Stimulated activated naive CD8-positive, alpha-beta T cell treated with anti-CD3 and anti-CD28 coated beads, Interleukin-15, Interleukin-2, amounts not matched to agents 100 U/mL and 50 U/mL, for 24 hours (primary cell): ENCODE measurements around the gene IGFLR1.
A peak's percentile ranks its signal among the peaks of the same experiment; 100 is the strongest.

Experiments used
- ATAC-seq: fragments of 150-1000 bp; cut with Tn5 transposase; one replicate; pipeline ENCODE4 v1.10.0; 2021
- DNase-seq: peaks from one replicate; pipeline ENCODE4 v3.0.0; 2021

Gene IGFLR1

GRCh38 chr19:35723671-35724070 lies 18.6 kb downstream of the IGFLR1 start:
- DNase-seq (no peak), ATAC-seq (no peak)

- no peak for DNase-seq
- ATAC-seq, result no peak
Observed at GRCh38 chr19:35722897-35723296, 19.4 kb downstream of the IGFLR1 start.

DNA sequence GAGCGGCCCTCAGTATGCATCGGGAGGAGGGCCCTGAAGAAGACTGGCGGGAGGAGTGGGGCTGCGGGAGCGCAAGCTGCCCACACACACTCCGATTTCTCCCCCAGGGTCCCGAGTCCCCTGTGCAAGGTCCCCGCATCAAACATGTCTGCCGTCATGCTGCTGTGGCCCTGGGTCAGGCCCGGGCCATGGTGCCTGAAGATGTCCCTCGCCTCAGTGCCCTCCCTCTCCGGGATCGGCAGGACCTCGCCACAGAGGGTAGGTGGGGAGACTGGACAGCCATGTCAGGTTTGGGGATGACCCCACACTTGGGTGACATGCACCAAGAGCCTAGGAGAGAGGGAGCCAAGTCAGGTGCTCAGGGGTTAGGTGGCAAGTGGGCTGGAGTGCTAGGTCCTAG lies 19.8 kb downstream of the IGFLR1 start:
- DNase-seq, result no peak

DNA sequence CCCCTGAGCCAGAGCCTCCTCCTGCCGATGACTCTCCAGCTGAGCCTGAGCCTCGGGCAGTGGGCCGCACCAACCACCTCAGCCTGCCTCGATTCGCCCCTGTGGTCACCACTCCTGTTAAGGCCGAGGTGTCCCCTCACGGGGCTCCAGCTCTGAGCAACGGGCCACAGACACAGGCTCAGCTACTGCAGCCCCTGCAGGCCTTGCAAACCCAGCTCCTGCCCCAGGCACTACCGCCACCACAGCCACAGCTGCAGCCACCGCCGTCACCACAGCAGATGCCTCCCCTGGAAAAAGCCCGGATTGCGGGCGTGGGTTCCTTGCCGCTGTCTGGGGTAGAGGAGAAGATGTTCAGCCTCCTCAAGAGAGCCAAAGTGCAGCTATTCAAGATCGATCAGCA lies 20.9 kb downstream of the IGFLR1 start:
- ATAC-seq (no peak), DNase-seq (no peak)

More for the DNA sequence above, 19.8 kb downstream of the IGFLR1 start:
- ATAC-seq, result no peak

DNA sequence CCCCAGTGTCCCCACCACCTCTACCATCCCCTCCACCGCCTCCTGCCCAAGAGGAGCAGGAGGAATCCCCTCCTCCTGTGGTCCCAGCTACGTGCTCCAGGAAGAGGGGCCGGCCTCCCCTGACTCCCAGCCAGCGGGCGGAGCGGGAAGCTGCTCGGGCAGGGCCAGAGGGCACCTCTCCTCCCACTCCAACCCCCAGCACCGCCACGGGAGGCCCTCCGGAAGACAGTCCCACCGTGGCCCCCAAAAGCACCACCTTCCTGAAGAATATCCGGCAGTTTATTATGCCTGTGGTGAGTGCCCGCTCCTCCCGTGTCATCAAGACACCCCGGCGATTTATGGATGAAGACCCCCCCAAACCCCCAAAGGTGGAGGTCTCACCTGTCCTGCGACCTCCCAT lies 21.6 kb downstream of the IGFLR1 start:
- DNase-seq, result no peak

DNA sequence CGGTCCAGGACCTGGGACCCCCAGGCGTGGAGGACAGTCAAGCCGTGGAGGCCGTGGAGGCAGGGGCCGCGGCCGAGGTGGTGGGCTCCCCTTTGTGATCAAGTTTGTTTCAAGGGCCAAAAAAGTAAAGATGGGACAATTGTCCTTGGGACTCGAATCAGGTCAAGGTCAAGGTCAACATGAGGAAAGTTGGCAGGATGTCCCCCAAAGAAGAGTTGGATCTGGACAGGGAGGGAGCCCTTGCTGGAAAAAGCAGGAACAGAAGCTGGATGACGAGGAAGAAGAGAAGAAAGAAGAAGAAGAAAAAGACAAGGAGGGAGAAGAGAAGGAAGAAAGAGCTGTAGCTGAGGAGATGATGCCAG lies 22.1 kb downstream of the IGFLR1 start:
- no peak for ATAC-seq
- DNase-seq, result no peak

More for the DNA sequence above, 21.6 kb downstream of the IGFLR1 start:
- ATAC-seq, result no peak

- DNase-seq (no peak), ATAC-seq (no peak)
Observed at GRCh38 chr19:35719402-35720162, 22.7 kb downstream of the IGFLR1 start.

DNA sequence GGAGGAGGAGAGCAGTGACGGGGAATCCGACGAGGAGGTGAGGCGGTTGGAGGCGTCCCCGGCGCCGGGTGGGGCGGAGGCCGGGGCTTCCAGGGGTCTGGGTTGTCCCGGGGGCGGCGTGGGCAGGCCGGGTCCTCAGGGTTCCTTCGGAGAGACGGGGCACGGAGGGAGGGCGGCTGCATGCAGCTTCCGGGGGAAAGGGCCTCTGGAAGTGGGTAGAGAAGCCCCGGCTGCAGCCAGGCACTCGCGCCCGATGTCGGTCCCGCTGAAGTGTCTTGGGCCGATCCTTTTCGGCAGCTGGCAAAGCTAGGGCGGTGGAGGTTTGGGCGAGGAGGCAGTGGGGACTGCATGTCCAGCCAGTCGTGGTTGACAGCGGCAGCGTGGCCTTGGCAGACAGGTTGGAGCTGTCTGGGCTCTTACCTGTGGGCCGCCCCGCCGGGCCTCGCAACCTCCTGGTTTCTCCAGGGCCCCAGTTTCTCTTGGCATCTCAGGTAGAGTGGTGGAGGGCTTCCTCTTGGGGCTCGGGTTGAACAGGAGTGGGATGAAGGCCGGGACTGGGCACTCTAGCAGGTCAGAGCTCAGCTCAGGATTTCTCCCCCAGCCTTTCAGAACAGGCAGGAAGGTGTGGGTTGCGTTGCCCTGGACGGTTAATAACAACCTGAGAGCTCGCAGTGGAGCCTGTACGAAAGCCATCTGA lies 23.8 kb downstream of the IGFLR1 start:
- peak; percentile 5 for ATAC-seq
- peak; percentile 76 for DNase-seq

- peak; percentile 95 for DNase-seq
- peak; percentile 6 for ATAC-seq
Observed at GRCh38 chr19:35717665-35718344, 24.4 kb downstream of the IGFLR1 start, which contains the start of gene KMT2B. Gene KMT2B (plus strand): TSS chr19:35718003. CDS start chr19:35718019, 16 bp downstream.

DNA sequence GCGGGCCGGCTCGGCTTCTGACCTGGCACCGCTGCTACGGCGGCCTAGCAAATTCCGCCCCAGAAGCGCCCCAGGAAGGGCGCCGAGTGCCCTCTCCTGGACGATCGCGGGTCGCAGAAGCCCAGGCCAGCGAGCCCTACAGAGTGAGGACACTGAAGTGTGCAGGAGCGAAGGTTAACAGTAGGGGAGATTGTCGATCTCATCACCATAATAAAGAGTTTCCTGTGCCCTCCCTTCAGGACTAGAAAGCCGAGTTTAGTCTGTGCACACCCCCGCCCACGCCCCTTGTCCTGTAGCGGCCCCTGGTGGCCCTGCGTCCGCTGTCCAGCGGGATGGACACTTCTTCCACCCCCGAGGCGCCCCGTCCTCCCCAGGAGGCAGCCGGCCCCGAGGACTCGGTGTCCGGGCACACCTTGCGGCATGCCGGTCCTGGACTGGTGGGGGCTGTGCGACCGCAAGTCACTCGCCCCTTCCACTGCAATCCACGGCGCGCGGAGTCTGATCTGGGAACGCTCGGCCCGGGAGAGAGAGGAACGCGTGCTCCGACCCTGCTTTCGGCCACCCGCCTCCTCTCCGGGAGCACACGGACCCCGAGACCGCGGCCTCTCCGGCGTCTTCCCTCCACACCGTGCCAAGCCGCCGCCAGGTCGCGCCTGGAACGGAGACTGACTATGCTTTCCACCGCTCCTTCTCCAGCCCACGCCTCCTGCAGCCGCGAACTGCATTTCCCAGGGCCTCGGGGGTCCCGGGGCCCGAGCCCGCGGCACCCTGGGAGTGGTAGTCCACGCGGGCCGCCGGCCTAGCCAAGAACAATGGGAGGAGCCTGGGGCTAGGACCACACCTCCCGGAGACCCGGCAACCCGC lies 25.2 kb downstream of the IGFLR1 start:
- ATAC-seq (peak; percentile 70), DNase-seq (peak; percentile 88)

- ATAC-seq, result no peak
- no peak for DNase-seq
Observed at GRCh38 chr19:35715981-35716800, 26.1 kb downstream of the IGFLR1 start.

DNA sequence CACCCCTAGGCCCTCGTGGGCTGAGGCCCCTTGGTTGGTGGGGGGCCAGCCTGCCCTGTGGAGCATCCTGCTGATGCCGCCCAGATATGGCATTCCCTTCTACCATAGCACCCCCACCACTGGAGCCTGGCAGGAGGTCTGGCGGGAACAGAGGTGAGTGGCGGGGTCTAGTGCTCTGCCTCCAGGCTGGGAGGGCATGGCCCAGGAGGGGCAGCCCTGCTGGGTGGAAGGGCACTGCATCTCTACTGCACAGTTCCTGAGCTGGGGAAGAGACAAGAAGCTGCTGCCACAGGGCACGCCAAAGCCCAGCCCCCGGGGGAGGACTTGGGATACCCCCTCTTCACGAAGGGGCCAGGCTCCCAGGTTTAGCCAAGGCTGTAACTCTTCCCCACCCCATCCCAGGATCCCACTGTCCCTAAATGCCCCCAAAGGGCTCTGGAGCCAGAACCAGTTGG lies 26.9 kb downstream of the IGFLR1 start:
- no peak for DNase-seq
- no peak for ATAC-seq

GRCh38 chr19:35714601-35715354 lies 27.5 kb downstream of the IGFLR1 start:
- ATAC-seq (no peak), DNase-seq (peak; percentile 52)

DNA sequence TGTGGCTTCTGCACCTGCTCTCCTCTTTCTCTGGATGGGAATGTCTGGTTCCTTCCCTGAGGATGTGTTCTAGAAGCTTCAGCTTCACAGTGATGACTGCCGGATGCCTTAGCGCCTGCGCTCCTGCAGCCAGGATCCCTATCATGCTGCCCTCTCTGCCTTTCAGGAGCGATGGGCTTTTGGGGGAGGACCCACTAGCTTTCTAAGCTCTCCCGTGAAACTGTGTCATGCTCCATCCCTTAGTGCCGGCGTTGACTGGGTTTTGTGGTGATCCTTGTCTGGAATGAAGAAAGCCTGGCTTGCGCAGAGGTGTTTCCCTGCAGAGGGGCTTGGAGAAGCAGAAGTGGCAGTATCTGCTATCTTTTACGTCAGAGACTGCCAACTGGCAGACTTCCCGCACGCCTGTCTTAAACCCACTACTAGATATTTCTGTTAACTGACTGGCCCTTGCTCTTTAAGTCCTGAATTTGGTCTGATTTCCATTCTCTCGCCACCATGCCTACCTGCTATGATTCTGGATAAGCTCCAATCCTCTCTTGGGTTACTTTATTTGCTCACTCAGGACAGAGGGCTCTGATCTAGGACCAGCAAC lies 28.3 kb downstream of the IGFLR1 start:
- DNase-seq, result no peak
- no peak for ATAC-seq

- no peak for ATAC-seq
- DNase-seq, result no peak
Observed at GRCh38 chr19:35713506-35713850, 28.8 kb downstream of the IGFLR1 start.

DNA sequence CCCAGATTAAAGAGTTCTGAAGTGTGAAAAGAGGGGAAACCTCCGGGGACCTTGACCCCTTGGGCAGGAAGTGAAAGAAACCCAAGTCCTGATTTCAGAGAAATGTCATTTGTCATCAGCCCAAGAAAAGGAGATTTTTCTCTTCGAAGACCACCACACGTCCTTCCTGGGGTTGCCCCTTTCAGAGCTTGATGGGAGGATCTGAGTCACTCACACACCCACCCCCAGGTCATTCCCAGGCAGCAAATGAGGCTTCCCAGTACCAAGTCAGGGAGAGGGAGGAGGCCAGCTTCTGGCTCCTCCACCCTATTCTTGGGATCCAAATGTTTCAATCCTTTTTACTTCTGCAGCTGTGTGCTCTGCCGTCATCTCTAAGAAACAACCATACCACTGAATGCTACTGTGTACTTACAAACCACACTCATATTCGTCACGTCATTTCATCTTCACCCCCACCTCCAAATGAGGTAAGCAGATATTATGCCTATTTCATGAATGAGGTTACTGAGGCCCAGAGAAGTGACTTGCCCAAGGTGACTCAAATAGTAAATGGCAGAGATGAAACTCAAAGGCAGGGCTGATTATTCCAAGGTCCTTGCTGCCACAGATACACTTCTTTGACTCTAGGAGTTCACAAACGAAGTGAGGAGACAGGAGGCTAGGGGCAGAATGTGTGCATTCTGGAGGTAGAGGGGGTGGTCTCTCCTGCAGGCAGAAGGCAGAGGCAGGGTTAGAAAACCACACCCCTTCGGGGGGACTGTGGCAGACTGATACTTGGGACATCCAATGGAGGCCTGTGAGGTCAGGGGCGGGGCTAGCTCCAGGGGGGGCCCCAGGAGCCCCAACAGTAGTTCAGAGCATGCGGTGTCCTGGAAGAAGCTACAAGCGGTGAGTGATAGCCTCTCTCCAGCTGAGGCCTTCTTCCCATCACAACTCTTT lies 29.4 kb downstream of the IGFLR1 start:
- ATAC-seq, result peak; percentile 24
- peak; percentile 88 for DNase-seq

DNA sequence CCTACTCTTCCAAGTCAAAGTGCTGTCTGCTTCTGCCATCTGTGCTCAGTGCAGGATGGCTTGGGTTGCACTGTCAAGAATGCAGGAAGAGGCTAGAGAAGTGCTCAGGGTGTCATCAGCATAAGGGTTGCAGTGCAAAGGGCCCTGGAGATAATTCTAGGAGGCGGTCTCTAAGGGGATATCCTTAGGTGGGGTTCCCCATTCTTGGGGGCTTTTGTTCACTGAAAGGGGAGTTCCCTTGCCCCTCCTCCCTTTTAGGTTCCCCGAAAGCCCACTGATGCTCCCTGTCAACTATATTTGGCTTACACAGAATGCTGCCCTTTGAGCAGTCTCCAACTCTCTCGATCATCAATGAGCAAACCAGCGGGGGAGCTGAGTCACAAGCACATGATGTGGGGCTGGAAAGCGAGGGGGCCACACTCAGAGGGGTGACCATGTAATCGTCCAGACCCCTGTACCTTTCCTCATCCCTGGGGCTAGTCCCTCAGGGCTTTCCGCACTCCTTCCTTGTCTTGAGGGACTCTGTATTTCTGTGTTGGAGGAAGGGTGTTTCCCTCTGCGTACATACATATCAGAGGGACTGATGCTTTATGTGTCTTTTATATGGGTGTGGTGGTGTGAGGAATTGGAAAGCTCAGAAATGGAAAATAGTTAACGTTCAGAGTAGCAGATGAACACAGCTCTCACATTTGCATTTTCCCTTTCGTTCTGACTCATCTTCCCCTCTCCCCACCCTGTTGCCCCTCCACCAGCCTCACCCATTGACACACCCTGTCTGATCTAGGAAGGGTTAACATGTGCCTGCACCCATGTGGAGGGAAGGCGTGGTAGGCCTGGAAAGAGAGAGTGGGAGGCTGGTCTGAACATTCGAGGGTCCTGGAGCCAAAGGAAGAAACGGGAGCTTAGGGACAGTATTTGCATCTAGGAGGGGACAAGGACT lies 31.2 kb downstream of the IGFLR1 start:
- DNase-seq (peak; percentile 81), ATAC-seq (peak; percentile 65)

DNA sequence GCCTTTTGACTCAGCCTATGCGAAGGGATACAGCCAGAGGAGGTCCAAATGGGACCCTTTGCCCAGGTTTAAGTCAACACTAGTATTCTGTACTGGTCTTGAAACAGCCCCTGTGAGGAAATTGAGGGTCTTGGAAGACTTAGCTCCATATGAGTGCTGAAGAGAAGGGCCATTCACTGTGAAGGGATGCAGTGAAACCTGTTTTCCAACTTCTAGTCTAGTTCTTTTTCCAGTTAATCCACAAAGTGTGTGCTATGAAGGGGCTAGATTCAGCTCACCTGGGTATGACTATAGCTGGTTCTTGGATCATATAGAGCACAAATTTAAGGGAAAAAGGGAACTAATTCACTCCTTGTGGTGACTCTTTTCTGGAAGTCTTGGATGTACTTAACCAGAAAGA lies 33.9 kb downstream of the IGFLR1 start:
- ATAC-seq, result no peak
- DNase-seq, result no peak
